NCI-H526 treated with DMSO at 0.1 percent for 48 hours (cell line): ENCODE results near the gene RPS3A.
A peak's percentile ranks its signal among the peaks of the same experiment; 100 is the strongest.
"Not testable (repeated sequence)": the region's sequence is repeated elsewhere in the genome, so short reads cannot be mapped to it uniquely, and the experiment has no call there.

ENCODE experiments used
- DNase-seq: peaks from one replicate; lab custom pipeline; 2025; lab: John Stamatoyannopoulos, UW

Gene RPS3A

DNA sequence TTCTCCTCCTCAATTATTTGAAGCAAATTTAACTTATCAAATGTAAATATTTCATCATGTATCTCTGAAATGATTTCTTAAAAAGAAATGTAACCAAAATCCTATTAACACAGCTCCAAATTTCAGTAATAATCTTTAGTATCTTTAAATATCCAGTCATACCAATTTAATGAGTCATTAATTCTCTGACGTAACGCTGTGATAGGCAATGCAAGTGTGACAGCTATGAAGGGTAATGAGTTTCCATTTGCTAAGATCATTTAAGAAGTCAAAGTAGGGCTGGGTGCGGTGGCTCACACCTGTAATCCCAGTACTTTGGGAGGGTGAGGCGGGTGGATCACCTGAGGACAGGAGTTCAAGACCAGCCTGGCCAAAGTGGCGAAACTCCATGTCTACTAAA lies 15.6 kb downstream of the RPS3A start:
- no peak for DNase-seq

DNA sequence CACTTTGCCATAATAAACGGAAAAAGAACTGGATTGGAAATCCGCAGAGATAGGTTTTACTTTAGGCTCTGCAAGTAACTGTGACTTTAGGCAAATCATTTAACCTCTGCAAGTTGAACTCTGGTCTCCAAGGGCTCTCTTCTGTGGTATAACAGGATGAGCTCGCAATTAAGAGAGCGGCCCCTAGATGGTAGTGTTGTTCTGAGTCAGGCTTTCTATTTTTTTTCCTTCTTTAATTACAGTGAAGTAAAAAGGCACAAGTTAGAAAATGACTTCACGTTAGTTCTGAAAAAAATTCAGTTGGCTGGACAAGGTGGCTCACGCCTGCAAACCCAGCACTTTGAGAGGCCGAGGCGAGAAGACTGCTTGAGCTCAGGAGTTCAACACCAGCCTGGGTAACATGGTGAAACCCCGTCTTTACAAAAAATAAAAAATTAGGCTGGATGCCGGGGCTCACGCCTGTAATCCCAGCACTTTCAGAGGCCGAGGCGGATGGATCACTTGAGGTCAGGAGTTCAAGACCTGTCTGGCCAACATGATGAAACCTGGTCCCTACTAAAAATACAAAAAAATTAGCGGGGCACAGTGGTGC lies 18.0 kb downstream of the RPS3A start:
- peak; percentile 80 for DNase-seq

DNA sequence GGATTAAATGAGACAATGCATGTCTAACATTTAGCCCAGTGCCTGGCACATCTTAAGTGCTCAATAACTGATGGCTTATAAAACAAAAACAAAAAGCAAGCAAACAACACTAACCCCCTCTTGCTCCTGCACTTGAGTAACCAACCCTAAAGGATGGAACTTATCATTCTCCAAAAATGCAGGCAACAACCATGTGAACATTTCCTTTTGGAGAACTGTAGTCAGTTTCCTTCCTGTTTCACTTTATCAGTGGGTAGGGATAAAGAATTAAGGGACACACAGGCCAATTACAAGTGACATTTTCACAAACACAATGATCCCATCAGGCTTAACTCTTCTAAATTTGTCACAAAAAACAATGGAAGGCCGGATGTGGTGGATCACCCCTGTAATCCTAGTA lies 30.4 kb downstream of the RPS3A start:
- DNase-seq = no peak

DNA sequence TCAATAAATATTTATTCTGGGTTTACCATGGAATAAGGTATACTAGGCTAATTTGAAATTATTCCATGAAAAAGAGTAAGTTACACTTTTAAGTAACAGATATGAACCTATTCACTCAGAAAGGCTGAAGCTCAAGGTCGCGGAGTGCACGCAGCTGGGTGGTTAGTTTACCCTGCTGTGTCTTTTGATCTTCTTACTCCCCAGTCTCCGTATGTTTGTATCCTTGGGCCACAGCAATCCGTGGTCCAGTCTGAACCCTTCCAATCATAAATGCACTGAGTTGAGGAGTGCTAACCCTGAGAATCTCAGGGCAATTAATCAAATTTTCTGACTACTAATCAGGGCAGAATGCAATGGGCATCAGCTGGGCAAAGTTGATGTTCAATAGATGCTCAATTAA lies 33.9 kb downstream of the RPS3A start:
- no peak for DNase-seq

DNA sequence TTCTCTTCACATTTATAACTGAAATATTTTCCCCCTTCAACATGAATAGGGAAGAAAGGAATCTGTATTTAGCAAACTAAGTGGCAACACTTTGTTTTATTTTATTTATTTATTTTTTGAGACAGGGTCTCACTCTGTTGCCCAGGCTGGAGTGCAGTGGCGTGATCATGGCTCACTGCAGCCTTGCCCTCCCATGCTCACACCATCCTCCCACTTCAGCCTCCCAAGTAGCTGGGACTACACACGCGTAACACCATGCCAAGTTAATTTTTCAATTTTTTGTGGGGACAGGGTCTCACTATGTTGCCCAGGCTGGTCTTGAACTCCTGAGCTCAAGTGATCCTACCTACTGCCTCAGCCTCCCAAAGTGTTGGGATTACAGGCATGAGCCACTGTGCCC lies 36.6 kb downstream of the RPS3A start:
- DNase-seq = not testable (repeated sequence)

DNA sequence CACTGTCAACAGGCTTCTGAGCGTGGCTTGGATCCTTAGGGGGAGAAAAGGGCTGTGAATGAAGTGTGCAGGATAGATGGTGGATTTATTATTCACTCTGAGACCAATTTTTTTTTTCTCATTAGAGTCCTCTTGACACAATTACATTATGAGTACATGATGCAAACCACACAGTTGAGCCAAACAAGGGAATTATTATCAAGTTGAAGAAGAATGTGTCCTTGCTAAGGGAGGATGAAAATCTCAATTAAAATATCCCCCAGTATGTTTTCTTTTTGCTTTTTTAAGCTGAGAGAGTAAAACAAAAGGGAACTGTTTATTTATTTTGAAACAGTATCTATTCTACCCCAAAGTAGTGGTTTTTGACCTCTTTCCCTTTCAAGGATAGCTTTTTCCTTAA lies 40.4 kb downstream of the RPS3A start:
- DNase-seq = no peak

DNA sequence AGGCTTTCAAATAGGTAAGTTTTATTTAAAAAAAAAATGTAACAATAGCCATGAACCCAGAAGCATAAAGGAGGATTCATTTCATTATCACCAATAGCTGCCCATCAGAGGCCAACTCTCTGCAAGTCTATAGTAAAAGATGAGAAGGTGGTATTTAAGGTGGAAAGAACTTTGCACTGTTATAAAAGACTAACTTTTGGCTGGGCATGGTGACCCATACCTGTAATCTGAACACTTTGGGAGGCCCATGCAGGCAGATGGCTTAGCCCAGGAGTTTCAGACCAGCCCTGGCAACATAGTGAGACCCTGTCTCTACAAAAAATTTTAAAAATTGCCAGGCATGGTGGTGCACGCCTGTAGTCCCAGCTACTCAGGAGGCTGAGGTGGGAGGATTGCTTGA lies 43.3 kb downstream of the RPS3A start:
- no peak for DNase-seq

DNA sequence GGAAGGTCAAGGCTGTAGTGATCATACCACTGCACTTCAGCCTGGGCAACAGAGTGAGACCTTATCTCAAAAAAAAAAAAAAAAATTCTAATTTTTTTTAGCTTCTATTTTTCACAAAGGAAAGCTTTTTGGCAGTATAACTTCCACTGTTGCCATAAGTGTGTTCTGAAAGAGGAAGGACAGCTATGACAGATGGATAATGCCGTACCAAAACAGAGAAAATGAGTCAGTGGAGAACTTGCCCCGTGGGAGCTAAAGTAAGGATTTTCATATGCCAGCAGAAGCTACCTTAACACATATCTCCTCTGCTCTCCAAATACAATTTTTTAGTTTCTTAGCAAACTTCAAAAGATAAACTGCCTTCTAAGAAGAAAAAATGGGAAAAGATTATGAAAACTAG lies 43.7 kb downstream of the RPS3A start:
- DNase-seq = no peak

DNA sequence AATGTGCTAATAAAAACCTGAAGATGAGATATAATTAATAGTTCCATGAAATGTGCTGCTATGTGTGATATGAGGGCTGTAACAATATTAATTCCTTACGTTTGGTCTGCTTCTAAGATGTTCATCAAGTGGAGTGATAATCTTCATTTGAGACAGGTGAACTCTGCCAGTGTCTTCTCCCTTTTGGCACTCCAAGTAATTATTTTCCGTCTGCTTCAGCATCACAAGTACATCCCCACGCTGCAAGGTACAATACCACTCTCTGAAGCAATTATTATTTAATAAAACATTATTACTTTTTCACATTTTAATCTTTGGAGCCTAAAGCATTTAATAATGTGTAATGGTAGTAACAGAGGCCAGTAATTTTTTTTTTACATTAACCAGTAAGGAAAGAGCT lies 44.4 kb downstream of the RPS3A start:
- no peak for DNase-seq

DNA sequence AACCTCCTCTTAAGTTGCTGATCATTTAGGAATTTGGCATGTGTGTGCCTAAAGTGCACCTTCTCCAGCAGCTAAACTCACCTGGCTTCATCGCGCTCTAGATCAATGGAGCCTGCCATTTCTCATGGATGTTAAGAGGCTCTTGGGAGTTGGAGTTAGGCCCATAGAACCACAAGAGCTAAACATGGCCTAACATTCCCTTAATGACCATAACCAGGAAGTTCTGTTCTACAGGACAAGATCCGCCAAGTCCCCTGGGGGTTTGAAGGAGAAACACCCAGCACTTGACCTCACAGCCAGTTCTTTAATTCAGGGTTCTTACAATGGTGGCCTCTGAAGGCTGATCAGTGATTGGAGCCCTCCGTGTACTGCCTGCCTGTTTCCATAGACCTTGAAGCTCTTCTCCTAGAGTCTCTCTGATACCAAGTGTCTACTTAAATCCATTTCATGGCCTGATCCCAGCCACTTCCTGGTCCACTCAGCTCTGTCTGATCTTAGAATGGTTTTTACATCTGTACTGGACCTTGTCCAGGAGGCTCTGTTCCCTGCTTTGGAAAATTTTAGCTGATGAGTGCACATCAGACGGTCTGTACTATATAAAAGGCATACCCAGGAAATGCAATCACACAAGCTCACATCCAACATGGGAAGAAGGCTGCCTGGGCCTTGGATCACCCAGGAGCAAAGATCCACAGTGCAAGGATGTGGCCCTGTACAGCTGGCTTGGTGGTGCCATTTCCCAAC lies 45.1 kb downstream of the RPS3A start:
- DNase-seq = no peak

DNA sequence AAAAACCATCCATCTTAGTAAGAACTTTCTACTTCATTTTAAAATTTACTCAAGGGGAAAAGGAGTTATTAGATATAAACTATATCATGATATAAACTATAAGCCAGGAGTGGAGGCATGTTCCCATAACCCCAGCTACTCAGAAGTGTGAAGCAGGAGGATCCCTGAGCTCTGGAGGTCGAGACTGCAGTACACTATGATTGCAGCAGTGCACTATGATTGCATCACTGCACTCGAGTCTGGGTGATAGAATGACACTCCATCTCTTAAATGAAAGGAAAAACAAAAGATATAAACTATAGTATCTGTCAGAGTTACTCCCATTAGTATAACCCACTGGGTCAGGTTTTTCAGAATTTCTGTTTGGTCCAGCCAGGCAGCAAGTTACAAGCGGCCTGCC lies 47.6 kb downstream of the RPS3A start:
- no peak for DNase-seq

DNA sequence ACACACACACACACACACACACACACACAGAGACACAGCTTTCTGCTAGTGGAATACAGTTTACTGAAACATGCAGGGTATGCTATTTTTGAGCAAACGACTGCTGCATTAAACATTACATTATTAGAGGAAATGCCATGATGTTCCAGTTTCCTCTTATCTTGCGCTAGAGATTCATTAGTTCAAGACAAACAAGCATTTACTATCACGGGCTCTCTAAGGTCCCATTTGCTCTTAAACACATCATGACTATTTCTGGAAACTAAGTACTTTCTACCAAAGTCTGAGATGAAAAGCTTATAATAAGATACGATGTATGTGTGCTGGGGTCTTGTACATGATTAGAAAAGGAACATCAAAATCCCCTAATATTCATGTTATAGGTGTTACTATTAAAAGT lies 48.8 kb downstream of the RPS3A start:
- DNase-seq = no peak

DNA sequence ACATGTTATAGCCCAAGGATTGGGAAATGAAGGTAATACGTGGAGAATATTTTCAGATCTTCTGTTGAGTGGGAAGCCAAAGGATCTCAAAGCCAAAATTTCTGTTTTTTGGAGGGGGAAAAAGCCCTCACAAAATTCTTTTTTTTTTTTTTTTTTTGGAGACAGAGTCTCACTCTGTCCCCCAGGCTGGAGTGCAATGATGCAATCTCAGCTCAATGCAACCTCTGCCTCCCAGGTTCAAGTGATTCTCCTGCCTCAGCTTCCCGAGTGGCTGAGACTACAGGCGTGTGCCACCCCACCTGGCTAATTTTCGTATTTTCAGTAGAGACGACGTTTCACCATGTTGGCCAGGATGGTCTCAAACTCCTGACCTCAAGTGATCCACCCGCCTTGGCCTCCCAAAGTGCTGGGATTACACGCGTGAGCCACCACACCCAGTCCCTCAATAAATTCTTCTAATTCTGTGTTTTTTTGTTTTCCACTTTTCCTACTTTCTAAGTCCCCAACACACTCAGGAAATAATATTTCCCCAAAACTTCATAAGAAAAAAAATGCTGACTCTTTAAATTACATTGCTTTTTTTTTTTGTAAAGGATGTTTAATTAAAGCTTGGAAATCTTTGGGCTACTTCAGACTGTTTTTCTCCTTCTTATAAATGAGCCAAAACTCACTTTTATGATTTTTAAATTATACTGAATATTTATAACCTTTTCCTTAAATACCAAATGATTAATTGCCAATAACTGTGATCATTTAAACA lies 51.6 kb downstream of the RPS3A start:
- no peak for DNase-seq

DNA sequence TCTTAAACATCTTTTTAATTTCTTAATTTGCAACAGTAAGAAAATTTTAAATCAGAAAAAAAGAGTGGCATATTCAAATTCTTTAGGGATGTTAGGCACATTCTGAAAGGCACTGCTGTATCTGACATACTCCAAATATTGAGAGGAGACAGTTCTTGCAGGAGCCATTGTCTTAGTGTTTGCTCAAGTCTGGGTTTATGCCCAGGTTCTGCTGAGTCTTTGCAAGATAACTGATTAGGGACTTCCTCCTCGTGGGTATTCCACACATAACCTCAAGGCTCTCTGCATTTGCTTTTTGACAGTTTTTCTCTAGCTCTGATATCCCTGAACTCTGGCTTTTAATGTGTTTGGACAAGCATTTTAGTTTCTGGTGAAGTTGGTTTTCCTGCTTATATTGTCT lies 52.6 kb downstream of the RPS3A start:
- no peak for DNase-seq

DNA sequence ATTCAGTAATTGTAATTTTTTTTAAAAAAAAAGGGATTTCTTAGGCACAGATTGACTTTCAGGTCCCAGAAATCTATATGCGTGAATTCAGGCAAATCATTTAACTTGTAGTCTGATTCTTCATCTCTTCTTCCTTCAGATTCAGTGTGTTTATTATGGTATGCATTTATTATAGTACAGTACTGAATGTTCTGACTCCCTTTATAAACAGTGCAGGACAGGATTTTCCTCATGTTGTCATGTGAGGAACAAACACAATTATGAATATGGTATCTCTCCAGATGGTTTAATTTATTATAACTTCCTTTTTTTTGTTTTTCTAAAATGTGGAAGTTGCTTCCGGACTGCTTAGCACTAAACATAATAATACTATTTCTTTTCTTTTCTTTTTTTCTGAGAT lies 54.2 kb downstream of the RPS3A start:
- DNase-seq = no peak
